Measurements from ENCODE around the gene ANKRD52. TPM values are rescaled to one million over a fixed set of nuclear protein-coding genes. Genes with fewer than 3 reads are reported as not detected.
A peak's percentile ranks its signal among the peaks of the same experiment; 100 is the strongest.

ANKRD52 gene
- polyA plus RNA-seq, 2 of the 4 experiments (the other 2 are of a cell fraction) = 26.1 to 48.7 TPM

DNA sequence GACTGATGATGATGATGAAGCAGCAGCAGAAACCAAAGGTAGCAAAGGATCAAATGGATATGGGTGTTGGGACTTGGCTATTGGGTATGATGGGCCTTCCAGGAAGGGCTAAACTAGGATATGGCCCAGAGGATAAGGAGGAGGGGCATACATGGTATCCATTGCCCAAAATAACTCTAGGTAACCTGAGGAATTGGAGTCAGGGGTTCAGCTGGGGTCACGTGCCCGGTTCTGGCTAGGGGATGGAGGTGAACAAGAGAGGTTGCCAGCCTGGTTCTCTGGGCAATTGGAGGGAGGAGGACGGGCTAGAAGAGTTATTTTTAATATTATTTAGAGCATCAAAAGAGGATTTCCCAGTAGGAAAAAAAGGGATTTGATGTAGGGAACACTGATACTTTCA is 2.7 kb upstream of the ANKRD52 start:
- ATAC-seq = no peak
- peak overlapping the region; percentile 82 to 86 for H3K27ac ChIP-seq

DNA sequence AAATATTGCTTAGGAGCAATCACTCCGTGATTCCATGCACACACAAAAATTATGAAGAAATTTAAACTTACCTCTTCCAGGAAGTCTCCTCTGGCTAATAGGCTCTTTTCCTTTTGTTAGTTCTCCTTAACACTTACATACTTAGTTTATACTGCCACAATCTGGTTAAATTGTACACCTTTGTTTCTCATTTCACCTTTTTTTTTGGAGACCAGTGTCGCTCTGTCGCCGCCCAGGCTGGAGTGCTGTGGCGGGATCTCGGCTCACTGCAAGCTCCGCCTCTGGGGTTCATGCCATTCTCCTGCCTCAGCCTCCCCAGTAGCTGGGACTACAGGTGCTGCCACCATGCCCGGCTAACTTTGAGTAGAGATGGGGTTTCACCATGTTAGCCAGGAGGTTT is 2.2 kb upstream of the ANKRD52 start:
- CTCF ChIA-PET = interaction anchor here (2.9 to 14.6 kb wide), 5 partner anchors 9 to 204 kb away, joined by 8 to 146 read pairs (median 69); partner anchors contain the start of genes COQ10A and SMARCC2

More for the DNA sequence above, 2.7 kb upstream of the ANKRD52 start:
- DNase-seq (ENCODE audit: low read depth in 1 of 2, low spot score in 1 of 2) (no peak), FAIRE-seq (no peak)
- H3K4me3 ChIP-seq = no peak overlapping the region
- peak overlapping the region; percentile 61; the same call in 2 of the 3 replicates for H3K4me2 ChIP-seq
- H3K9me3 ChIP-seq = no peaks in the 10 kb centered on the region
- ChIA-PET CTCF (interaction anchor here (2.9 to 9.6 kb wide), 4 partner anchors 13 to 203 kb away, joined by 8 to 101 read pairs (median 42); partner anchors contain the start of gene SMARCC2), POLR2A (no interaction called here)
- TF ChIP-seq NPAS2 (CRISPR knock-in tag; IDR thresholded peaks at IDR 0.05; ENCODE audit: borderline replicate concordance) = no peak
- TF ChIP-seq, protein P1, sequence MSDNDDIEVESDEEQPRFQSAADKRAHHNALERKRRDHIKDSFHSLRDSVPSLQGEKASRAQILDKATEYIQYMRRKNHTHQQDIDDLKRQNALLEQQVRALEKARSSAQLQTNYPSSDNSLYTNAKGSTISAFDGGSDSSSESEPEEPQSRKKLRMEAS (IDR thresholded peaks at IDR 0.05) = no peak
- no peak for TF ChIP-seq ZNF302 (CRISPR knock-in tag; IDR thresholded peaks at IDR 0.05)
- no peak for TF ChIP-seq PHF8 (IDR thresholded peaks at IDR 0.05; ENCODE audit: borderline replicate concordance, low read depth)
- no peak for TF ChIP-seq FOXS1 (CRISPR knock-in tag; IDR thresholded peaks at IDR 0.05)
- no peak for TF ChIP-seq POLR2AphosphoS2 (conservative IDR thresholded peaks at IDR 0.05; ENCODE audit: low read length)
- TF ChIP-seq HDAC2 (IDR thresholded peaks at IDR 0.05) = no peak
- TF ChIP-seq CBX8 (IDR thresholded peaks at IDR 0.05) = no peak
- no peak for TF ChIP-seq POLR2A (IDR thresholded peaks at IDR 0.05; ENCODE audit: low read length)
- no peak for TF ChIP-seq TFCP2L1 (CRISPR knock-in tag; IDR thresholded peaks at IDR 0.05)
- TF ChIP-seq RAD21 (conservative IDR thresholded peaks at IDR 0.05 in 1 of 2, IDR thresholded peaks at IDR 0.05 in 1 of 2) = no peak
- TF ChIP-seq MAFK (IDR thresholded peaks at IDR 0.05; ENCODE audit: partially characterized antibody) = no peak
- TF ChIP-seq CHD2 (IDR thresholded peaks at IDR 0.05; ENCODE audit: low read length, partially characterized antibody) = no peak
- TF ChIP-seq, protein P2, sequence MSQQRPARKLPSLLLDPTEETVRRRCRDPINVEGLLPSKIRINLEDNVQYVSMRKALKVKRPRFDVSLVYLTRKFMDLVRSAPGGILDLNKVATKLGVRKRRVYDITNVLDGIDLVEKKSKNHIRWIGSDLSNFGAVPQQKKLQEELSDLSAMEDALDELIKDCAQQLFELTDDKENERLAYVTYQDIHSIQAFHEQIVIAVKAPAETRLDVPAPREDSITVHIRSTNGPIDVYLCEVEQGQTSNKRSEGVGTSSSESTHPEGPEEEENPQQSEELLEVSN (IDR thresholded peaks at IDR 0.05; ENCODE audit: borderline replicate concordance, low read depth) = no peak
- no peak for TF ChIP-seq CTCF (IDR thresholded peaks at IDR 0.05)
- no peak for TF ChIP-seq SREBF2 (IDR thresholded peaks at IDR 0.05)
- WGBS (ENCODE audit: missing lambda C conversion rate) = 84% methylated on average over 3 of the region's 3 CpGs
- peaks cover 46% of the 10 kb centered on the region for H3K4me1 ChIP-seq

GRCh38 chr12:56258820-56259183 is 618 bp upstream of the ANKRD52 start:
- WGBS (ENCODE audit: missing lambda C conversion rate) = 28% methylated on average over 9 of the region's 9 CpGs
- no peak for TF ChIP-seq EHMT2 (IDR thresholded peaks at IDR 0.05; ENCODE audit: low read depth)
- TF ChIP-seq CBX8 (IDR thresholded peaks at IDR 0.05) = no peak
- TF ChIP-seq TP53 (CRISPR knock-in tag; IDR thresholded peaks at IDR 0.05) = no peak
- TF ChIP-seq HOXB13 (CRISPR knock-in tag; IDR thresholded peaks at IDR 0.05; ENCODE audit: low read depth) = no peak
- TF ChIP-seq TFCP2L1 (CRISPR knock-in tag; IDR thresholded peaks at IDR 0.05) = no peak
- TF ChIP-seq, protein P3, sequence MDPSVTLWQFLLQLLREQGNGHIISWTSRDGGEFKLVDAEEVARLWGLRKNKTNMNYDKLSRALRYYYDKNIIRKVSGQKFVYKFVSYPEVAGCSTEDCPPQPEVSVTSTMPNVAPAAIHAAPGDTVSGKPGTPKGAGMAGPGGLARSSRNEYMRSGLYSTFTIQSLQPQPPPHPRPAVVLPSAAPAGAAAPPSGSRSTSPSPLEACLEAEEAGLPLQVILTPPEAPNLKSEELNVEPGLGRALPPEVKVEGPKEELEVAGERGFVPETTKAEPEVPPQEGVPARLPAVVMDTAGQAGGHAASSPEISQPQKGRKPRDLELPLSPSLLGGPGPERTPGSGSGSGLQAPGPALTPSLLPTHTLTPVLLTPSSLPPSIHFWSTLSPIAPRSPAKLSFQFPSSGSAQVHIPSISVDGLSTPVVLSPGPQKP (IDR thresholded peaks at IDR 0.05; ENCODE audit: low read depth, low read length) = no peak
- TF ChIP-seq HDAC2 (IDR thresholded peaks at IDR 0.05) = no peak
- no peak for FAIRE-seq

More for the DNA sequence above, 2.2 kb upstream of the ANKRD52 start:
- Histone ChIP-seq H3K9me3 (no peaks in the 10 kb centered on the region), H3K4me1 (peaks cover 47% of the 10 kb centered on the region), H3K27ac (peak overlapping the region; percentile 82 to 86; a peak in 4 of 6 replicates), H3K4me3 (no peak overlapping the region), H3K4me2 (no peak overlapping the region)
- 92% methylated on average over 8 of the region's 8 CpGs for WGBS (ENCODE audit: missing lambda C conversion rate)
- POLR2A ChIA-PET = no interaction called here
- FAIRE-seq = no peak
- no peak for DNase-seq (ENCODE audit: low read depth in 1 of 2, low spot score in 1 of 2)
- TF ChIP-seq NFE2L2 (conservative IDR thresholded peaks at IDR 0.05; ENCODE audit: low read length) = no peak
- TF ChIP-seq EP300 (IDR thresholded peaks at IDR 0.05) = no peak
- no peak for TF ChIP-seq JUN (IDR thresholded peaks at IDR 0.05)
- no peak for TF ChIP-seq CHD2 (IDR thresholded peaks at IDR 0.05; ENCODE audit: low read length, partially characterized antibody)
- no peak for TF ChIP-seq USF2 (IDR thresholded peaks at IDR 0.05)
- no peak for TF ChIP-seq FOSB (CRISPR knock-in tag; IDR thresholded peaks at IDR 0.05)
- no peak for ATAC-seq

More at GRCh38 chr12:56258820-56259183, 618 bp upstream of the ANKRD52 start:
- POLR2A ChIA-PET = interaction anchor here (0.6 to 2.7 kb wide), 5 partner anchors 8 to 205 kb away, joined by 3 to 21 read pairs (median 3); partner anchors contain the start of genes COQ10A, RNF41 and SMARCC2
- H3K4me1 ChIP-seq = peaks cover 47% of the 10 kb centered on the region
- peak overlapping the region; percentile 79 for H3K4me2 ChIP-seq
- ATAC-seq (peak; percentile 2; a peak in 2 of 6 replicates), DNase-seq (ENCODE audit: low read depth in 1 of 2, low spot score in 1 of 2) (no peak)
- CTCF ChIA-PET = interaction anchor here (0.7 to 14.6 kb wide), 29 partner anchors 11 to 214 kb away, joined by 3 to 146 read pairs (median 6); partner anchors contain the start of genes COQ10A, RNF41, SMARCC2 and ZC3H10
- H3K4me3 ChIP-seq = peak overlapping the region; percentile 94
- peak overlapping the region; percentile 92 to 97 for H3K27ac ChIP-seq
- no peaks in the 10 kb centered on the region for H3K9me3 ChIP-seq

Data from A549 (cell line).